NCI-H510A treated with DMSO at 0.1 percent for 48 hours (cell line): ENCODE measurements around the gene NFU1.
A peak's percentile ranks its signal among the peaks of the same experiment; 100 is the strongest.
"Not testable (repeated sequence)": the region's sequence is repeated elsewhere in the genome, so short reads cannot be mapped to it uniquely, and the experiment has no call there.

ENCODE experiments used
- DNase-seq: peaks from one replicate; lab custom pipeline; 2025; lab: John Stamatoyannopoulos, UW

NFU1 gene

GRCh38 chr2:69387770-69388481 is 49.3 kb downstream of the NFU1 start:
- peak; percentile 59 for DNase-seq

DNA sequence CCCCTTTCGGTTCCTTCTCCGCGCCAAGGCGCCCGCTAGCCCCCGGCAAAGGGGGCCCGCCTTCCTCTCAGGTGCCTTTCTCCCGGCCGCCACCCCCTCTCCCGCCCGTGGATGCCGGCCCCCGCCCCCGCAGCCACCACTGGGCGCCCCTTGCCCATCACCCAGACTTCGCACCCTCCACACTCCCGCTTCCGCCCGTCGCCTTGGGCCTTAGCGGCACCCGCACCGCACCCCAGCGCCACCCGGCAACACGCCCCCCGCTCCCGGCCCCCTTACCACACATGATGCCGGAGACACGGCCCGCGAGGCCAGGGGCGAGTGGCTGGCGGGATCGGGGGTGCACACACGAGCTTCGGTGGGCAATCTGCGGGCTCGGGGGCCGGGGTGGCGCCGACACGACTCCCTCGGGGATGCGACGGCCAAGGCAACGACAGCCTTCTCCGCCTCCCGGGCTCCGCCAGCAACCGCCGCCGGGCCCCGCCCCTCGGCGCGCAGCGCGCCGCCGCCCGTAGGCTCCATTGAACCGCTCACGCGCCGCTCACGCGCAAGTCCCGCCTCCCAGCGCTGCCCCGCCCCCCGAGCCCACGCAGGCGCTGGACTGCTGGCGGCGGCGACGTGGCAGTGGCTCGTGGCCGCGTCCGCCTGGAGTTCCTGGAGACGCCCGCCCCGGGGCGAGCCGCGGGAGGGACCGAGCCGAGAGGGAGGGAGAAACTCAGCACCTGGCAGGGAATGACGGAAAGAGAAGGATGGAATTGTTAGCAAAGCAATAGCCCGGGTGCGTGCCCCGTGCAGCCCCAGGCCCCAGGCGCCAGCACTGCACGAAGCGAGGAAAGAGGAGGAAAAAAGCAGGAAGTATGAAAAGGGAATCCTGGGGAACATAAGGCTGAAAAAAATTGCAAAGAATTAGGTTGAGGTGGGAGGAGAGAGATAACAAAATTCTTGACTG is 50.2 kb downstream of the NFU1 start, which contains the start of gene GFPT1:
Gene GFPT1 (minus strand): TSS at position 439 of the 946 bp plus-strand sequence. CDS start 156 bp downstream, at position 283.
- DNase-seq, result peak; percentile 91

GRCh38 chr2:69386360-69386759 is 50.9 kb downstream of the NFU1 start:
- peak; percentile 45 for DNase-seq

DNA sequence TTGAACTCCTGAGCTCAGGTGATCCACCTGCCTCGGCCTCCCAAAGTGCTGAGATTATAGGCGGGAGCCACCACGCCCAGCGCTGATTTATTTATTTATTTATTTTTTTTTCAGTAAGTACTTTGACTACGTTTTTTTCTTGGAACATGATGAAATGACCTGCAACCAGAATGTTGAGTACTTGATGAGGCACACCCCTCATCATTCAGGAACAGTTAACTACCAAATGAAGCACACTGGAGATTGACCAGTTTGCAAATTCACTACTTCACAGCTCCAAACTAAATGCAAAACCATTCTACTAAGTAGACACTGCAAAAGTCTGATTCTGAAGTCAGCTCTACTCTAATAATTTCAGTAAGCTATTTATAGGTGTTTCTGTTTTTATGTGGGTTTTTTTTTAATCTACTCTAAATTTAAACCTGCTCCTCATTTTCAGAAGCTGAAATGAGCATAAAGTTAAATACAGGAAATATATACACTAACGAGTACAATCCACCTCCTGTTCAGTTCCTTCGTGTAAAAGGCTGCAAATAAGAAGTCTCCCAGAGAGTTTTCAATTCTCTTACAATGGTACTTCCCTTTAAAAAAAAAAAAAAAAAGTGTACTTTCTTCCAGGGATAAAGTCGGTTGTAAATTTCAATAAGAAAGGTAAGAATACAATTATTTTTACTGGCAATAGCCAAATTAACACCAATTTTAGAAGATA is 51.6 kb downstream of the NFU1 start:
- DNase-seq, result no peak

- DNase-seq, result no peak
These were observed 52.6 kb downstream of the NFU1 start for GRCh38 chr2:69384618-69385081.

DNA sequence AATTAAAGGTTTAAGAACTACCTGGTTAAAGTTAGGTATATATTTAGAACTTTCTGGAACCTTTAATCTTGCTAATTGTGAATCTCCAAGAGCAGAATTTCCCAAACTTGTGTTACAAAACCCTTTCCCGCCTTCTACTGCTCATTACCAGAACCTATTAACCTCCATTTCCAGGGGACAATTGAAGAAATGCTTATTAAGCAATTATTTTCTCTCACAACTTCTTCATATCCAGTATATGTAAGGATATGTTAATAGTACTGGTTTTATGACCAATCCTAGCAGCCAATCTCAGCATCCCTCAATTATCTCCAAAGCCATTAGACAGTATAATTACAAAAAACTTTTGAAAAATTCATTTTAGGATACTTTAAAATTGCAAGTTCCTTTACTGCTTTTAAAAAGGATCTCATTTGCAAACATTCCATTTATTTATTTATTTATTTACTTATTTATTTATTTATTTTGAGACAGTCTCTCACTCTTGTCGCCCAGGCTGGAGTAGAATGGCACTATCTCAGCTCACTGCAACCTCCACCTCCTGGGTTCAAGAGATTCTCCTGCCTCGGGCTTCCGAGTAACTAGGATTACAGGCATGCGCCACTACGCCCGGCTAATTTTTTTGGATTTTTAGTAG is 53.9 kb downstream of the NFU1 start:
- DNase-seq, result no peak

- no peak for DNase-seq
These were observed 54.7 kb downstream of the NFU1 start for GRCh38 chr2:69382547-69382946.

DNA sequence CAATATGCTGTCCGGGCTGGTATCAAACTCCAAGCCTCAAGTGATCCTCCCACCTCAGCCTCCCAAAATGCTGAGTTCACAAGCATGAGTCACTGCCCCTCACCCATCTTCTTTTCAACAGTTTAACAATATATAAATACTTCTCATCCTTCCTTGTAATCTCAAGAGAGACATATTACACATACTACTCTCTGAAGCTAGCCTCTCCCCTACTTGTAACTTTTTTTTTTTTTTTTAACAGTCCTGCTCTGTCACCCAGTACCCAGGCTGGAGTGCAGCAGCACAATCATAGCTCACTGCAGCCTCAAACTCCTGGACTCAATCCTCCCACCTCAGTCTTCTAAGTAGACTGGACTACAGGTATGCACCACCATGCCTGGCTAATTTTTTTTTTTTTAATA is 55.9 kb downstream of the NFU1 start:
- DNase-seq, result no peak

DNA sequence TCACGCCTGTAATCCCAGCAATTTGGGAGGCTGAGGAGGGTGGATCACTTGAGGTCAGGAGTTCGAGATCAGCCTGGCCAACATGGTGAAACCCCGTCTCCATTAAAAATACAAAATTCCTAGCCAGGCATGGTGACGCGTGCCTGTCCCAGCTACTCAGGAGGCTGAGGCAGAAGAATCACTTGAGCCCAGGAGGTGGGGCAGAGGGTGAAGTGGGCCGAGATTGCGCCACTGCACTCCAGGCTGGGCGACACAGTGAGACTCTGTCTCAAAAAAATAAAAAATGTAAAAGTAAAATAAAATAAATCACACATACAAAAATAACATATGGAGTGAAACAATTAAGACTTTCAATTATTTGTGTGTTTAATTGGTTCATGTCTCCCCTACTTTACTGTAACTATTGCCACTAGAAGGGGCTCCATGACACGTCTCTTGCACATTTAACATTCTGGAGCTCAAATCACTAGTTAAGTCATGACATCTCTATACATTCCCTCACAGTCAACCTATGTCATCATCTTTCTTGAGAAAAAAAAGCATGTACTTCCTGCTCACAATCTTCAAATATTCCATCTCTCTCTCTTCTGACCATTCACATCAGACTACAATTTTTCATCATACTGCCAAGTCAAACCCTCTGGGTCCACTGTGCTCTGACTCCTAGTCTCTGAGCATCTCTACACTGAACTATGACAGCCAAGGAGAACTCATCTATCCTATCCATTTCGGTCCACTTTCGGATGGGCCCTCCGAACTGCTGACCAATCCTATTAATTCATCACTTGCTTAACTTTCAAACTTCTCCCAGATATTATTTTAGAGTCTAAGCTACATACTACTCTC is 56.9 kb downstream of the NFU1 start:
- DNase-seq, result no peak

- no peak for DNase-seq
These were observed 60.8 kb downstream of the NFU1 start for GRCh38 chr2:69376403-69376802.

GRCh38 chr2:69375494-69376353 is 61.5 kb downstream of the NFU1 start:
- DNase-seq, result peak; percentile 42

DNA sequence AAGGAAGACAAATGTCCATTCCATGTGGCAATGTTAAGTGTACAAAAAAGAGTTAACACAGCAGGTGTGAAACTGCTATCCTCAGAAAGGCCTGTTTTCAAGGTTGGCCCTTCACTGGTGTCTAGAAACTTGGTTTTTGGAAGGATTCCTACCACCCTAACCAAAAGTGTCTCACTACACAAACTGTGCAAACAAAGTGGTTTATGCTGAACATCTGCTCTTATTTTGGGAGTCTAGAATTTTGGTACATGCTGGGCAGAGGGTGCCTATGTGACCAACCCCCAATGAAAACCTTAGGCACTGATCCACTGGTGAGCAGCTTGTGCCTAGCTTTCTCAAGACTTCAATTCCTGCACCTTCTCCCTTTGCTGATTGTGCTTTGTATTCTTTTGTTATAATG is 64.5 kb downstream of the NFU1 start:
- DNase-seq, result no peak

DNA sequence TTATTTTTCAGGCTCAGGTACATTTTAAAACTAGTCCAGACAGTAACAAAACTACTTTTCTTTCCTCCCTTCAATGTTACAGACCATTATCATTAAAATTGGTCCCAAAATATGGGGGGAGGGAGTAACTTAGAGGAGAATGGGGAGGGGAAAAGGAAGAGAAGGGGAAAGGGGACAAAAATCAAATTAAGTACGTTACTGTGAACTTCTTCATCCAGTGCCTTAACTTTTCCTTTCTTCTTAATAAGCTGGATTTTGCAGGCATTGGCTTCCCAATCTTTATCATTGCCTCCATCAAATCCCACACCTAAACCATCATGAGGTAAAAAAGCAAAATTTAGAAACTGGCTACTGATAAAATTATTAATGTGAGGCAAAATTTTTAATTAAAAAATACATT is 67.4 kb downstream of the NFU1 start:
- DNase-seq, result no peak

GRCh38 chr2:69368588-69368987 is 68.6 kb downstream of the NFU1 start:
- DNase-seq, result no peak

- DNase-seq, result no peak
These were observed 77.9 kb downstream of the NFU1 start for GRCh38 chr2:69359371-69359770.

- DNase-seq, result no peak
These were observed 78.3 kb downstream of the NFU1 start for GRCh38 chr2:69358914-69359313.

GRCh38 chr2:69356471-69356870 is 80.8 kb downstream of the NFU1 start:
- no peak for DNase-seq

DNA sequence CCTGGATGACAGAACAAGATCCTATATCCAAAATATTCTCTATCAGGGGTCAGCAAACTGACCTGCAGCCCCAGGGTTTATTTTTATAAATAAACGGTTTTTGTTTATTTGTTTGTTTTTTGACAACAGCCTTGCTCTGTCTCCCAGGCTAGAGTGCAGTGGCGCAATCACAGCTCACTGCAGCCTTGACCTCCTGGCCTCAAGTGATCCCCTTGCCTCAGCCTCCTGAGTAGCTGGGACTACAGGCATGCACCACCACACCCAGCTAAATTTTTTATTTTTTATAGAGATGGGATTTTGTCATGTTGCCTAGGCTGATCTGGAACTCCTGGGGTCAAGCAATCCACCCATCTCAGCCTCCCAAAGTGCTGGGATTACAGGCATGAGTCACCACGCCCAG is 82.3 kb downstream of the NFU1 start:
- DNase-seq, result not testable (repeated sequence)

DNA sequence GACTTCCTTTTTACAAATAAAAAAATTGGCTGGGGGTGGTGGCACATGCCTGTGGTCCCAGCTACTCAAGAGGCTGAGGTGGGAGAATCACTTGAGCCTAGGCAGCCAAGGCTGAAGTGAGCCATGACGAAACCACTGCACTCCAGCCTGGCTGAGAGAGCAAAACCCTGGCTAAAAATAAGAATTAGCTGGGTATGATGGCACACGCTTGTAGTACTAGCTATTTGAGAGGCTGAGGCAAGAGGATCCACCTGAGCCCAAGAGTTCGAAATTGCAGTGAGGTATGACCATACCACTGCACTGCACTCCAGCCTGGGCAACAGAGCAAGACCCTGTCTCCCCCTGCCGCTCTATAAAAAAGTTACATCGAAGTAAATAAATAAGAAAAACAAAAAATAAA is 83.9 kb downstream of the NFU1 start:
- no peak for DNase-seq

DNA sequence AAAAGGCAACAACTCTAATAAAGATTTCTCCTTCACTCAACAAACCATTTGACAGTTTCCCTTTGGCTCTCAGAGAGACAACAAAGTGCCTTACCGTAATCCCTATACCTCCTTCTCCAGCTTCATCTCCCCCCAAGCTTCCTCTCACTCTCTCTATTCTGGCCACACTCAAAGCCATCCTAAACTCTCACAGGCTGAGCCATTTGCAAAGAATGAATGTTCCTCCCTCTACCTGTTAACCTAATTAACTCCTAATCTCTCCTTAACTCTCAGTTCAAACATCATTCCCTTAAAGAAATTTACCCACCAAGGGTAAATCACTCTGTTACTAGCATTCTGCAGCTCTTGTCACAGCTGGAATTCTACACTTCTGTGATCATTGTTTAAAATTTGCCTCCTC is 88.5 kb downstream of the NFU1 start:
- DNase-seq, result no peak
